ENCODE measurements around the gene TEX14. TPM values are rescaled to one million over a fixed set of nuclear protein-coding genes. Genes with fewer than 3 reads are reported as not detected.

Gene TEX14
- total RNA-seq, 1 experiment from 2014 or later, result 0.55 TPM

GRCh38 chr17:58515286-58515685, 176.6 kb downstream of the TEX14 start:
- POLR2A ChIA-PET (ENCODE audit: unreplicated experiment), result interaction anchor here (0.7 kb wide), 1 partner anchor 144 kb away, joined by 6 read pairs; no protein-coding TSS in a partner anchor

GRCh38 chr17:58514770-58515157, 177.1 kb downstream of the TEX14 start:
- POLR2A ChIA-PET (ENCODE audit: unreplicated experiment), result no interaction called here
- no peaks in the 10 kb centered on the region for H3K27me3 ChIP-seq (ENCODE audit: insufficient read depth, low read depth)
- H3K9me3 ChIP-seq (ENCODE audit: insufficient read depth, low read depth), result no peaks in the 10 kb centered on the region
- CTCF ChIA-PET, result interaction anchor here (0.5 to 0.6 kb wide), 3 partner anchors 135 to 213 kb away, joined by 3 read pairs; no protein-coding TSS in a partner anchor
- intact Hi-C loops (cut with micrococcal nuclease; ENCODE audit: unreplicated experiment), result loop anchor here (5.0 kb wide), 1 partner anchor 578 kb away; no protein-coding TSS in a partner anchor
- H2AFZ ChIP-seq, result 0 out of 2 replicates have a peak overlapping the region, but pooled peaks have one; percentile 15
- no peaks in the 10 kb centered on the region for H3K9me2 ChIP-seq (ENCODE audit: insufficient read depth)
- no peak for TF ChIP-seq EZH2 (IDR thresholded peaks at IDR 0.05; ENCODE audit: low read depth)
- TF ChIP-seq, protein P1, sequence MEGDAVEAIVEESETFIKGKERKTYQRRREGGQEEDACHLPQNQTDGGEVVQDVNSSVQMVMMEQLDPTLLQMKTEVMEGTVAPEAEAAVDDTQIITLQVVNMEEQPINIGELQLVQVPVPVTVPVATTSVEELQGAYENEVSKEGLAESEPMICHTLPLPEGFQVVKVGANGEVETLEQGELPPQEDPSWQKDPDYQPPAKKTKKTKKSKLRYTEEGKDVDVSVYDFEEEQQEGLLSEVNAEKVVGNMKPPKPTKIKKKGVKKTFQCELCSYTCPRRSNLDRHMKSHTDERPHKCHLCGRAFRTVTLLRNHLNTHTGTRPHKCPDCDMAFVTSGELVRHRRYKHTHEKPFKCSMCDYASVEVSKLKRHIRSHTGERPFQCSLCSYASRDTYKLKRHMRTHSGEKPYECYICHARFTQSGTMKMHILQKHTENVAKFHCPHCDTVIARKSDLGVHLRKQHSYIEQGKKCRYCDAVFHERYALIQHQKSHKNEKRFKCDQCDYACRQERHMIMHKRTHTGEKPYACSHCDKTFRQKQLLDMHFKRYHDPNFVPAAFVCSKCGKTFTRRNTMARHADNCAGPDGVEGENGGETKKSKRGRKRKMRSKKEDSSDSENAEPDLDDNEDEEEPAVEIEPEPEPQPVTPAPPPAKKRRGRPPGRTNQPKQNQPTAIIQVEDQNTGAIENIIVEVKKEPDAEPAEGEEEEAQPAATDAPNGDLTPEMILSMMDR (conservative IDR thresholded peaks at IDR 0.05), result no peak
- H3K4me2 ChIP-seq, result peak overlapping the region; percentile 82; the same call in 1 of the 2 replicates
- H3F3A ChIP-seq (ENCODE audit: insufficient read depth, low read depth), result peaks cover 37% of the 10 kb centered on the region
- DNase-seq, result no peak
- peaks cover 3% of the 10 kb centered on the region; the same call in 1 of the 2 replicates for H3K79me2 ChIP-seq (ENCODE audit: low read depth)
- no TSS peak for BruUV-seq (replicated peaks)
- H3K4me1 ChIP-seq (replicated peaks; ENCODE audit: insufficient read depth), result peaks cover 17% of the 10 kb centered on the region
- H4K20me1 ChIP-seq (ENCODE audit: insufficient read depth), result no peaks in the 10 kb centered on the region
- no peak overlapping the region for H3K27ac ChIP-seq
- peak overlapping the region; percentile 73; the same call in 1 of the 2 replicates for H3K4me3 ChIP-seq
- 0 out of 2 replicates have a peak, but pooled peaks cover 12% of the 10 kb centered on the region for H3K36me3 ChIP-seq (ENCODE audit: low read depth)

More at GRCh38 chr17:58515286-58515685, 176.6 kb downstream of the TEX14 start:
- no peak for TF ChIP-seq EZH2 (IDR thresholded peaks at IDR 0.05; ENCODE audit: low read depth)
- TF ChIP-seq, protein P1 (conservative IDR thresholded peaks at IDR 0.05), result no peak
- CTCF ChIA-PET, result interaction anchor here (0.5 to 0.6 kb wide), 2 partner anchors 135 to 214 kb away, joined by 3 read pairs; no protein-coding TSS in a partner anchor
- no TSS peak for BruUV-seq (replicated peaks)
- Histone ChIP-seq H2AFZ (no peak overlapping the region), H3K4me3 (no peak overlapping the region), H3K36me3 (ENCODE audit: low read depth) (0 out of 2 replicates have a peak, but pooled peaks cover 12% of the 10 kb centered on the region), H3K27ac (no peak overlapping the region), H3F3A (ENCODE audit: insufficient read depth, low read depth) (peaks cover 37% of the 10 kb centered on the region), H4K20me1 (ENCODE audit: insufficient read depth) (no peaks in the 10 kb centered on the region), H3K79me2 (ENCODE audit: low read depth) (peaks cover 3% of the 10 kb centered on the region; the same call in 1 of the 2 replicates), H3K27me3 (ENCODE audit: insufficient read depth, low read depth) (no peaks in the 10 kb centered on the region), H3K9me3 (ENCODE audit: insufficient read depth, low read depth) (no peaks in the 10 kb centered on the region), H3K9me2 (ENCODE audit: insufficient read depth) (no peaks in the 10 kb centered on the region), H3K4me1 (replicated peaks; ENCODE audit: insufficient read depth) (peaks cover 22% of the 10 kb centered on the region), H3K4me2 (no peak overlapping the region)
- intact Hi-C loops (cut with micrococcal nuclease; ENCODE audit: unreplicated experiment), result loop anchor here (5.0 kb wide), 1 partner anchor 577 kb away; no protein-coding TSS in a partner anchor
- no peak for DNase-seq

GRCh38 chr17:58513965-58514769, 177.7 kb downstream of the TEX14 start, which contains the start of gene MTMR4:
TSS of gene MTMR4 (minus strand) at chr17:58514638. CDS start at chr17:58514407, 231 bp downstream.
- ChIA-PET CTCF (interaction anchor here (0.5 to 0.6 kb wide), 3 partner anchors 134 to 213 kb away, joined by 3 read pairs; no protein-coding TSS in a partner anchor), POLR2A (ENCODE audit: unreplicated experiment) (interaction anchor here (0.7 kb wide), 1 partner anchor 28 kb away, joined by 4 read pairs; no protein-coding TSS in a partner anchor)
- Histone ChIP-seq H3K9me2 (ENCODE audit: insufficient read depth) (no peaks in the 10 kb centered on the region), H3F3A (ENCODE audit: insufficient read depth, low read depth) (peaks cover 35% of the 10 kb centered on the region), H3K27me3 (ENCODE audit: insufficient read depth, low read depth) (no peaks in the 10 kb centered on the region), H2AFZ (peak within 1 kb of the TSS; percentile 85), H3K9me3 (ENCODE audit: insufficient read depth, low read depth) (no peaks in the 10 kb centered on the region), H4K20me1 (ENCODE audit: insufficient read depth) (no peaks in the 10 kb centered on the region), H3K79me2 (ENCODE audit: low read depth) (peaks cover 3% of the 10 kb centered on the region; the same call in 1 of the 2 replicates), H3K4me1 (replicated peaks; ENCODE audit: insufficient read depth) (peaks cover 16% of the 10 kb centered on the region), H3K4me2 (peak within 1 kb of the TSS; percentile 82), H3K27ac (no peak within 1 kb of the TSS), H3K4me3 (peak within 1 kb of the TSS; percentile 73), H3K36me3 (ENCODE audit: low read depth) (0 out of 2 replicates have a peak, but pooled peaks cover 12% of the 10 kb centered on the region)
- no TSS peak for BruUV-seq (replicated peaks)
- TF ChIP-seq, protein P1 (conservative IDR thresholded peaks at IDR 0.05), result no peak
- no peak for TF ChIP-seq EZH2 (IDR thresholded peaks at IDR 0.05; ENCODE audit: low read depth)
- peak; percentile 63 to 78 for DNase-seq
- intact Hi-C loops (cut with micrococcal nuclease; ENCODE audit: unreplicated experiment), result no loop called here

Measured in PC-9 (cell line).